ENCODE results near the gene ZNF646. TPM values are rescaled to one million over a fixed set of nuclear protein-coding genes. Genes with fewer than 3 reads are reported as not detected.

ZNF646 gene
- total and polyA plus RNA-seq, 4 donors, result 8.4 to 20.5 (median 12.5) TPM

DNA sequence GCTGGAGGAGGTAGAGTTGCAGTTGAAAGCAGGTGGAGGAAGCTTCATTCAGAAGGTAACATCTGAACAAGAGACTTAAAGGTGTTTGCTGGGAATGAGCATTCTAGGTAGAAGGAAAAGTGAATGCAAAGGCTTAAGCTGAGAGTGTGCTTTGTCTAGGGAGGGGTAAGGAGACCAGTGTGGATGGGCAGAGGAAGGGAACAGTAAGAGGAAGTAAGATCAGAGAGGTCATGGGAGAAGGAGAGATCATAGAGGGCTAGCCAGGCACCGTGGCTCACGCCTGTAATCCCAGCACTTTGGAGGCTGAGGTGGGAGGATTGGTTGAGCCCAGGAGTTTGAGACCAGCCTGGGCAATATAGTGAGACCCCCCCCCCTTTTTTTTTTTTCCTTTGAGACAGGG is 37.5 kb upstream of the ZNF646 start:
- H3K27ac ChIP-seq (ENCODE audit: low read depth in 1 of 2, low read length in 1 of 2), result no peak overlapping the region
- H3K4me3 ChIP-seq, result no peak overlapping the region
- no peaks in the 10 kb centered on the region for H3K9me3 ChIP-seq (ENCODE audit: control insufficient read depth in 4 of 4, insufficient read depth in 3 of 4, low read length in 3 of 4)
- no peak for ATAC-seq (ENCODE audit: insufficient read depth, low FRiP score)
- WGBS, 2 donors, result 25 to 60% methylated on average over 2 of the region's 2 CpGs
- peaks cover 4 to 12% (median 9%) of the 10 kb centered on the region in 5 donors for H3K4me1 ChIP-seq (ENCODE audit: control insufficient read depth in 5 of 5, insufficient read depth in 5 of 5, low read length in 5 of 5)
- H3K36me3 ChIP-seq (ENCODE audit: control insufficient read depth in 4 of 4, insufficient read depth in 4 of 4, low read length in 4 of 4), result peaks cover 0 to 37% (median 17%) of the 10 kb centered on the region in 4 donors
- no peak for DNase-seq
- H3K9ac ChIP-seq (ENCODE audit: insufficient read depth in 1 of 2, low read length in 2 of 2), result no peak overlapping the region
- TF ChIP-seq, protein P1, sequence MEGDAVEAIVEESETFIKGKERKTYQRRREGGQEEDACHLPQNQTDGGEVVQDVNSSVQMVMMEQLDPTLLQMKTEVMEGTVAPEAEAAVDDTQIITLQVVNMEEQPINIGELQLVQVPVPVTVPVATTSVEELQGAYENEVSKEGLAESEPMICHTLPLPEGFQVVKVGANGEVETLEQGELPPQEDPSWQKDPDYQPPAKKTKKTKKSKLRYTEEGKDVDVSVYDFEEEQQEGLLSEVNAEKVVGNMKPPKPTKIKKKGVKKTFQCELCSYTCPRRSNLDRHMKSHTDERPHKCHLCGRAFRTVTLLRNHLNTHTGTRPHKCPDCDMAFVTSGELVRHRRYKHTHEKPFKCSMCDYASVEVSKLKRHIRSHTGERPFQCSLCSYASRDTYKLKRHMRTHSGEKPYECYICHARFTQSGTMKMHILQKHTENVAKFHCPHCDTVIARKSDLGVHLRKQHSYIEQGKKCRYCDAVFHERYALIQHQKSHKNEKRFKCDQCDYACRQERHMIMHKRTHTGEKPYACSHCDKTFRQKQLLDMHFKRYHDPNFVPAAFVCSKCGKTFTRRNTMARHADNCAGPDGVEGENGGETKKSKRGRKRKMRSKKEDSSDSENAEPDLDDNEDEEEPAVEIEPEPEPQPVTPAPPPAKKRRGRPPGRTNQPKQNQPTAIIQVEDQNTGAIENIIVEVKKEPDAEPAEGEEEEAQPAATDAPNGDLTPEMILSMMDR (IDR thresholded peaks at IDR 0.05; ENCODE audit: control extremely low read depth, extremely low read depth), result no peak
- H3K27me3 ChIP-seq (ENCODE audit: control insufficient read depth in 3 of 3, insufficient read depth in 3 of 3, low read length in 2 of 3), result no peaks in the 10 kb centered on the region

DNA sequence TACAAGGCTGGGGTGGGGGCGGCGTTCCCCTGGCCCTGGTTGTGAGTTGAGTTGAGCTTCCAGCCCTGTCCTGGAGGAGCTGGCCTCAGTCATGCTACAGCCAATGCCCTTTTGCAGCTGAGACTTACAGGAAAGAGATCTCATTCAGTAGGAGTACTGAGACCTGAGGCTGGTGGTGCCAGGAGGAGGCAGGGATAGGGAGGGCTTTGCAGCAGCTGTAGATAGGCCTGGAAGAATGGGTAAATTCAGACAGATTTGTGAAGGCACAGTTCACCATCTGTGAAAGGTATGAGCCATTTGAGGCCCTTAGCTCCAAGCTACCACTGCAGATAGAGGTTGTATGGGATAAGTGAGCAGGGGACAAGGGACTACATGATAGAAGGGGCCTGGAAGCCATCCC is 35.2 kb upstream of the ZNF646 start:
- peaks cover 0 to 52% (median 16%) of the 10 kb centered on the region in 4 donors for H3K36me3 ChIP-seq (ENCODE audit: control insufficient read depth in 4 of 4, insufficient read depth in 4 of 4, low read length in 4 of 4)
- TF ChIP-seq, protein P1 (IDR thresholded peaks at IDR 0.05; ENCODE audit: control extremely low read depth, extremely low read depth), result no peak
- no peak overlapping the region for H3K4me3 ChIP-seq
- H3K4me1 ChIP-seq (ENCODE audit: control insufficient read depth in 5 of 5, insufficient read depth in 5 of 5, low read length in 5 of 5), result peaks cover 0 to 7% (median 5%) of the 10 kb centered on the region in 5 donors
- WGBS, 2 donors, result 100% methylated on average over 2 of the region's 2 CpGs
- H3K9me3 ChIP-seq (ENCODE audit: control insufficient read depth in 4 of 4, insufficient read depth in 3 of 4, low read length in 3 of 4), result peaks cover 0 to 1% (median 0%) of the 10 kb centered on the region in 4 donors
- no peak overlapping the region for H3K27ac ChIP-seq (ENCODE audit: low read depth in 1 of 2, low read length in 1 of 2)
- DNase-seq, result no peak
- H3K27me3 ChIP-seq (ENCODE audit: control insufficient read depth in 3 of 3, insufficient read depth in 3 of 3, low read length in 2 of 3), result no peaks in the 10 kb centered on the region
- no peak for ATAC-seq (ENCODE audit: insufficient read depth, low FRiP score)
- no peak overlapping the region for H3K9ac ChIP-seq (ENCODE audit: insufficient read depth in 1 of 2, low read length in 2 of 2)

DNA sequence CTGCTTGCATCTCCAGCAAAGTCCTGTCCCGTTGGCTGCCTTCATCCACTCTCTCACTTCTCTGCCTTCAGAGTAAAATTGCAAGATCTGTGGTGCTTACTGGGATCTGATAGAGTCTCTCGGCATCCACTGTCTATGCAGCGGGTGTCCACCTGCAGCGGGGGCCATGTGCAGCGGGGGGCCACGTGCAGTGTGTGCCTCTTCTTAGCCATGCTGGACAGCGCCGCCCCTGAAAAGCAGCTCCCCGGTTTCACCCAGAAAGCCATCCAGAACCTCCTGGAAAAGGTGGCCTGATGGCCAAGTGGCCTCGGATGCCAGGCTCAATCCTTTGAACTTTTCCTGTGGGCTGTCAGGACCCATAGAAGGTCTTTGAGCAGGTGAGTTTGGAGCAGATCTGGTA is 31.4 kb upstream of the ZNF646 start:
- Histone ChIP-seq H3K27me3 (ENCODE audit: control insufficient read depth in 3 of 3, insufficient read depth in 3 of 3, low read length in 2 of 3) (no peaks in the 10 kb centered on the region), H3K36me3 (ENCODE audit: control insufficient read depth in 4 of 4, insufficient read depth in 4 of 4, low read length in 4 of 4) (peaks cover 0 to 44% (median 8%) of the 10 kb centered on the region in 4 donors), H3K4me1 (ENCODE audit: control insufficient read depth in 5 of 5, insufficient read depth in 5 of 5, low read length in 5 of 5) (no peaks in the 10 kb centered on the region), H3K4me3 (no peak overlapping the region), H3K9ac (ENCODE audit: insufficient read depth in 1 of 2, low read length in 2 of 2) (no peak overlapping the region), H3K9me3 (ENCODE audit: control insufficient read depth in 4 of 4, insufficient read depth in 3 of 4, low read length in 3 of 4) (peaks cover 0 to 1% (median 0%) of the 10 kb centered on the region in 4 donors), H3K27ac (ENCODE audit: low read depth in 1 of 2, low read length in 1 of 2) (no peak overlapping the region)
- 93 to 94% methylated on average over 10 of the region's 10 CpGs for WGBS, 2 donors
- no peak for DNase-seq
- TF ChIP-seq, protein P1 (IDR thresholded peaks at IDR 0.05; ENCODE audit: control extremely low read depth, extremely low read depth), result no peak
- no peak for ATAC-seq (ENCODE audit: insufficient read depth, low FRiP score)

DNA sequence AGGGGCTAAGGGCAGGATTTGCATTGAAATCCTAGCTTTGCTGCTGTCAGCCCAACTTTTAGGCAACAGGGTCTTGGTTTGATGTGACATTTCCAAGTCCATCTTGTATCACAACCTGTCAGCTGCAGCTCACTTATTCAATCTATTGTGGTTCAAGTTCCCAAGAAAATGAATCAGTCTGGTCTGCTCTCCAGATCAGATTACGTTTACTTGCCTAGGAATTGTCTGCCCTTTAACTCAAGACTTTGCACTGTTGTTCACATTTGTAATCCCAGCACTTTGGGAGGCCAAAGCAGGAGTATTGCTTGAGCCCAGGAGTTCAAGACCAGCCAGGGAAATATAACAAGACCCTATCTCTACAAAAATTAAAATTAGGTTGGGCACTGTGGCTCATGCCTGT is 30.9 kb upstream of the ZNF646 start:
- H3K36me3 ChIP-seq (ENCODE audit: control insufficient read depth in 4 of 4, insufficient read depth in 4 of 4, low read length in 4 of 4), result peaks cover 0 to 39% (median 8%) of the 10 kb centered on the region in 4 donors
- WGBS, 2 donors, result 90 to 96% methylated on average over 1 of the region's 1 CpG

More for the DNA sequence above, 30.9 kb upstream of the ZNF646 start:
- TF ChIP-seq, protein P1 (IDR thresholded peaks at IDR 0.05; ENCODE audit: control extremely low read depth, extremely low read depth), result no peak
- ATAC-seq (ENCODE audit: insufficient read depth, low FRiP score), result no peak
- Histone ChIP-seq H3K4me3 (no peak overlapping the region), H3K9ac (ENCODE audit: insufficient read depth in 1 of 2, low read length in 2 of 2) (no peak overlapping the region), H3K27ac (ENCODE audit: low read depth in 1 of 2, low read length in 1 of 2) (no peak overlapping the region), H3K9me3 (ENCODE audit: control insufficient read depth in 4 of 4, insufficient read depth in 3 of 4, low read length in 3 of 4) (peaks cover 0 to 1% (median 0%) of the 10 kb centered on the region in 4 donors), H3K4me1 (ENCODE audit: control insufficient read depth in 5 of 5, insufficient read depth in 5 of 5, low read length in 5 of 5) (no peaks in the 10 kb centered on the region), H3K27me3 (ENCODE audit: control insufficient read depth in 3 of 3, insufficient read depth in 3 of 3, low read length in 2 of 3) (no peaks in the 10 kb centered on the region)
- DNase-seq, result no peak

All from lung (tissue), 12 donors.